NCI-H774 (cell line): ENCODE measurements around the gene CSMD2.
"Not testable (repeated sequence)": the region's sequence is repeated elsewhere in the genome, so short reads cannot be mapped to it uniquely, and the experiment has no call there.

Source experiments
- DNase-seq: peaks from one replicate; lab custom pipeline; 2025; lab: John Stamatoyannopoulos, UW

The CSMD2 gene

GRCh38 chr1:33547576-33547975, 617.5 kb downstream of the CSMD2 start:
- DNase-seq, result no peak

- DNase-seq, result no peak
Observed at GRCh38 chr1:33541966-33542365, 623.1 kb downstream of the CSMD2 start.

GRCh38 chr1:33537885-33538284, 627.1 kb downstream of the CSMD2 start:
- DNase-seq, result no peak

- DNase-seq, result no peak
Observed at GRCh38 chr1:33535334-33535733, 629.7 kb downstream of the CSMD2 start.

- DNase-seq, result no peak
Observed at GRCh38 chr1:33532936-33533335, 632.1 kb downstream of the CSMD2 start.

- no peak for DNase-seq
Observed at GRCh38 chr1:33532250-33532649, 632.8 kb downstream of the CSMD2 start.

GRCh38 chr1:33529957-33530356, 635.1 kb downstream of the CSMD2 start:
- DNase-seq, result no peak

GRCh38 chr1:33527934-33528333, 637.1 kb downstream of the CSMD2 start:
- no peak for DNase-seq

GRCh38 chr1:33524586-33524985, 640.4 kb downstream of the CSMD2 start:
- no peak for DNase-seq

GRCh38 chr1:33519240-33519884, 645.7 kb downstream of the CSMD2 start:
- DNase-seq, result no peak

GRCh38 chr1:33517596-33518250, 647.3 kb downstream of the CSMD2 start:
- DNase-seq, result no peak

- no peak for DNase-seq
Observed at GRCh38 chr1:33516891-33517567, 648.0 kb downstream of the CSMD2 start.

GRCh38 chr1:33516428-33516827, 648.6 kb downstream of the CSMD2 start:
- DNase-seq, result no peak

GRCh38 chr1:33515607-33516006, 649.4 kb downstream of the CSMD2 start:
- DNase-seq, result no peak

GRCh38 chr1:33515112-33515511, 649.9 kb downstream of the CSMD2 start:
- no peak for DNase-seq

- no peak for DNase-seq
Observed at GRCh38 chr1:33512226-33513011, 652.6 kb downstream of the CSMD2 start.

- not testable (repeated sequence) for DNase-seq
Observed at GRCh38 chr1:33509276-33509675, 655.8 kb downstream of the CSMD2 start.

- no peak for DNase-seq
Observed at GRCh38 chr1:33508151-33508550, 656.9 kb downstream of the CSMD2 start.

GRCh38 chr1:33507661-33508060, 657.4 kb downstream of the CSMD2 start:
- no peak for DNase-seq

- no peak for DNase-seq
Observed at GRCh38 chr1:33503506-33503905, 661.5 kb downstream of the CSMD2 start.

- no peak for DNase-seq
Observed at GRCh38 chr1:33502726-33503125, 662.3 kb downstream of the CSMD2 start.

- DNase-seq, result no peak
Observed at GRCh38 chr1:33501774-33502173, 663.3 kb downstream of the CSMD2 start.

- DNase-seq, result no peak
Observed at GRCh38 chr1:33501309-33501708, 663.7 kb downstream of the CSMD2 start.
